Measurements from ENCODE around the gene HOGA1. TPM values are rescaled to one million over a fixed set of nuclear protein-coding genes. Genes with fewer than 3 reads are reported as not detected.

Gene HOGA1
- total and polyA plus RNA-seq, 2 of the 13 experiments (the other 11 are each of a cell fraction or from before 2014, with no cell fraction given): 7.6 to 19.5 TPM

- TF ChIP-seq BCLAF1 (IDR thresholded peaks at IDR 0.05) (no peak), SALL2 (CRISPR knock-in tag; IDR thresholded peaks at IDR 0.05) (peak; percentile 64; the same call in 1 of the 2 replicates), MLLT10 (CRISPR knock-in tag; IDR thresholded peaks at IDR 0.05) (no peak), HMGA1 (CRISPR knock-in tag; conservative IDR thresholded peaks at IDR 0.05) (no peak), ZNF431 (CRISPR knock-in tag; IDR thresholded peaks at IDR 0.05; ENCODE audit: borderline replicate concordance, low read depth) (no peak), ZNF781 (CRISPR knock-in tag; IDR thresholded peaks at IDR 0.05; ENCODE audit: borderline replicate concordance, not compliant biosample characterization) (no peak), ZNF746 (CRISPR knock-in tag; IDR thresholded peaks at IDR 0.05) (no peak), EED (CRISPR knock-in tag; IDR thresholded peaks at IDR 0.05) (peak; percentile 66; the same call in 1 of the 2 replicates), KLF13 (CRISPR knock-in tag; IDR thresholded peaks at IDR 0.05) (no peak), ZNF773 (CRISPR knock-in tag; IDR thresholded peaks at IDR 0.05; ENCODE audit: borderline replicate concordance) (no peak), ONECUT2 (CRISPR knock-in tag; IDR thresholded peaks at IDR 0.05) (no peak), MEF2D (CRISPR knock-in tag; IDR thresholded peaks at IDR 0.05) (no peak), ZNF317 (CRISPR knock-in tag; IDR thresholded peaks at IDR 0.05) (no peak), NCOA2 (CRISPR knock-in tag; IDR thresholded peaks at IDR 0.05) (no peak; the same call in 1 of the 2 replicates), ZNF639 (CRISPR knock-in tag; conservative IDR thresholded peaks at IDR 0.05) (no peak)
- TF ChIP-seq, protein P1, sequence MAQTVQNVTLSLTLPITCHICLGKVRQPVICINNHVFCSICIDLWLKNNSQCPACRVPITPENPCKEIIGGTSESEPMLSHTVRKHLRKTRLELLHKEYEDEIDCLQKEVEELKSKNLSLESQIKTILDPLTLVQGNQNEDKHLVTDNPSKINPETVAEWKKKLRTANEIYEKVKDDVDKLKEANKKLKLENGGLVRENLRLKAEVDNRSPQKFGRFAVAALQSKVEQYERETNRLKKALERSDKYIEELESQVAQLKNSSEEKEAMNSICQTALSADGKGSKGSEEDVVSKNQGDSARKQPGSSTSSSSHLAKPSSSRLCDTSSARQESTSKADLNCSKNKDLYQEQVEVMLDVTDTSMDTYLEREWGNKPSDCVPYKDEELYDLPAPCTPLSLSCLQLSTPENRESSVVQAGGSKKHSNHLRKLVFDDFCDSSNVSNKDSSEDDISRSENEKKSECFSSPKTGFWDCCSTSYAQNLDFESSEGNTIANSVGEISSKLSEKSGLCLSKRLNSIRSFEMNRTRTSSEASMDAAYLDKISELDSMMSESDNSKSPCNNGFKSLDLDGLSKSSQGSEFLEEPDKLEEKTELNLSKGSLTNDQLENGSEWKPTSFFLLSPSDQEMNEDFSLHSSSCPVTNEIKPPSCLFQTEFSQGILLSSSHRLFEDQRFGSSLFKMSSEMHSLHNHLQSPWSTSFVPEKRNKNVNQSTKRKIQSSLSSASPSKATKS (CRISPR knock-in tag; IDR thresholded peaks at IDR 0.05): no peak
- TF ChIP-seq, protein P2, sequence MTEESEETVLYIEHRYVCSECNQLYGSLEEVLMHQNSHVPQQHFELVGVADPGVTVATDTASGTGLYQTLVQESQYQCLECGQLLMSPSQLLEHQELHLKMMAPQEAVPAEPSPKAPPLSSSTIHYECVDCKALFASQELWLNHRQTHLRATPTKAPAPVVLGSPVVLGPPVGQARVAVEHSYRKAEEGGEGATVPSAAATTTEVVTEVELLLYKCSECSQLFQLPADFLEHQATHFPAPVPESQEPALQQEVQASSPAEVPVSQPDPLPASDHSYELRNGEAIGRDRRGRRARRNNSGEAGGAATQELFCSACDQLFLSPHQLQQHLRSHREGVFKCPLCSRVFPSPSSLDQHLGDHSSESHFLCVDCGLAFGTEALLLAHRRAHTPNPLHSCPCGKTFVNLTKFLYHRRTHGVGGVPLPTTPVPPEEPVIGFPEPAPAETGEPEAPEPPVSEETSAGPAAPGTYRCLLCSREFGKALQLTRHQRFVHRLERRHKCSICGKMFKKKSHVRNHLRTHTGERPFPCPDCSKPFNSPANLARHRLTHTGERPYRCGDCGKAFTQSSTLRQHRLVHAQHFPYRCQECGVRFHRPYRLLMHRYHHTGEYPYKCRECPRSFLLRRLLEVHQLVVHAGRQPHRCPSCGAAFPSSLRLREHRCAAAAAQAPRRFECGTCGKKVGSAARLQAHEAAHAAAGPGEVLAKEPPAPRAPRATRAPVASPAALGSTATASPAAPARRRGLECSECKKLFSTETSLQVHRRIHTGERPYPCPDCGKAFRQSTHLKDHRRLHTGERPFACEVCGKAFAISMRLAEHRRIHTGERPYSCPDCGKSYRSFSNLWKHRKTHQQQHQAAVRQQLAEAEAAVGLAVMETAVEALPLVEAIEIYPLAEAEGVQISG (CRISPR knock-in tag; IDR thresholded peaks at IDR 0.05): peak; percentile 44; the same call in 1 of the 2 replicates
These were observed 49.0 kb downstream of the HOGA1 start, which contains the start of gene MORN4 (continued) for GRCh38 chr10:97632949-97633884.

Data from HepG2 (cell line).